HG03575 (cell line): Measurements from ENCODE around the gene NLRP1.
"Not testable (repeated sequence)": the region's sequence is repeated elsewhere in the genome, so short reads cannot be mapped to it uniquely, and the experiment has no call there.

Experiments used
- ATAC-seq: cut with Tn5 transposase; IDR thresholded peaks from one replicate; pipeline ENCODE4 v1.9.1; 2021; ENCODE audit not compliant: unreplicated experiment, insufficient number of reproducible peaks, low FRiP score; ENCODE audit errors: extremely low read depth

NLRP1 gene

GRCh38 chr17:5592382-5592781, 8.1 kb upstream of the NLRP1 start:
- ATAC-seq, result no peak

GRCh38 chr17:5591966-5592365, 7.7 kb upstream of the NLRP1 start:
- ATAC-seq, result no peak

- no peak for ATAC-seq
Observed at GRCh38 chr17:5588584-5588983, 4.3 kb upstream of the NLRP1 start.

GRCh38 chr17:5587438-5588032, 3.2 kb upstream of the NLRP1 start:
- no peak for ATAC-seq

- ATAC-seq, result no peak
Observed at GRCh38 chr17:5585836-5586521, 1.7 kb upstream of the NLRP1 start.

GRCh38 chr17:5585287-5585794, 1.0 kb upstream of the NLRP1 start:
- no peak for ATAC-seq

- ATAC-seq, result no peak
Observed at GRCh38 chr17:5583426-5584382, 605 bp downstream of the NLRP1 start.

- ATAC-seq, result no peak
Observed at GRCh38 chr17:5582209-5583185, 1.8 kb downstream of the NLRP1 start.

GRCh38 chr17:5581655-5582054, 2.7 kb downstream of the NLRP1 start:
- no peak for ATAC-seq

- no peak for ATAC-seq
Observed at GRCh38 chr17:5580969-5581368, 3.3 kb downstream of the NLRP1 start.

- ATAC-seq, result no peak
Observed at GRCh38 chr17:5580367-5580766, 3.9 kb downstream of the NLRP1 start.

GRCh38 chr17:5578768-5579167, 5.5 kb downstream of the NLRP1 start:
- not testable (repeated sequence) for ATAC-seq

GRCh38 chr17:5573017-5573416, 11.3 kb downstream of the NLRP1 start:
- ATAC-seq, result not testable (repeated sequence)

- no peak for ATAC-seq
Observed at GRCh38 chr17:5571281-5571680, 13.0 kb downstream of the NLRP1 start.

GRCh38 chr17:5565808-5566207, 18.5 kb downstream of the NLRP1 start:
- ATAC-seq, result no peak

- no peak for ATAC-seq
Observed at GRCh38 chr17:5563456-5563855, 20.9 kb downstream of the NLRP1 start.

- no peak for ATAC-seq
Observed at GRCh38 chr17:5562661-5563360, 21.5 kb downstream of the NLRP1 start.
